ENCODE measurements around the gene HMX1.

- TF ChIP-seq CTCF (conservative IDR thresholded peaks at IDR 0.05 in 1 of 2, IDR thresholded peaks at IDR 0.05 in 1 of 2; ENCODE audit: extremely low read depth in 1 of 2, insufficient read depth in 1 of 2, low read depth in 1 of 2, low read length in 2 of 2) = peak; percentile 68 to 91
- TF ChIP-seq EZH2 (IDR thresholded peaks at IDR 0.05; ENCODE audit: borderline replicate concordance, low read length) = no peak
These were observed 46.5 kb upstream of the HMX1 start for GRCh38 chr4:8917868-8918783.
